Measurements from ENCODE around the gene C2orf68. TPM values are rescaled to one million over a fixed set of nuclear protein-coding genes. Genes with fewer than 3 reads are reported as not detected.

The C2orf68 gene
- total and polyA plus RNA-seq, 3 experiments from 2014 or later = 17.9 to 27.3 (median 26.7) TPM

GRCh38 chr2:85602476-85603234 lies 9.2 kb downstream of the C2orf68 start, which contains the start of gene TMEM150A:
TSS of gene TMEM150A (minus strand) at chr2:85602698. CDS start at chr2:85601948, 750 bp downstream.
- Histone ChIP-seq H3K27me3 (ENCODE audit: insufficient read depth, low read length, poor library complexity, severe bottlenecking) (no peaks in the 10 kb centered on the region), H3K4me1 (ENCODE audit: insufficient read depth, low read length) (peaks cover 24% of the 10 kb centered on the region), H3K9me3 (ENCODE audit: low read length) (no peaks in the 10 kb centered on the region), H3K27ac (ENCODE audit: low read depth, low read length) (peak within 1 kb of the TSS; percentile 43), H3K36me3 (ENCODE audit: insufficient read depth, low read length) (peaks cover 5% of the 10 kb centered on the region), H3K4me3 (ENCODE audit: low read length) (peak within 1 kb of the TSS; percentile 96)
- Mint-ChIP-seq H3K36me3 (peaks cover 0 to 36% (median 2%) of the 10 kb centered on the region in 3 donors), H3K9me3 (no peaks in the 10 kb centered on the region), H3K27me3 (no peaks in the 10 kb centered on the region), H3K4me1 (peaks cover 23 to 65% (median 40%) of the 10 kb centered on the region in 3 donors), H3K4me3 (peak within 1 kb of the TSS; percentile 81 to 93 (median 90)), H3K27ac (peak within 1 kb of the TSS; percentile 58 to 96 (median 86))
- ChIA-PET CTCF (interaction anchor here (0.8 to 1.5 kb wide), 4 partner anchors 10 to 35 kb away, joined by 3 to 5 read pairs (median 4); partner anchors contain the start of gene VAMP8), POLR2A (interaction anchor here (0.6 to 2.4 kb wide), 2 partner anchors 9 to 42 kb away, joined by 5 to 11 read pairs; partner anchors contain the start of gene C2orf68)
- peak; percentile 76 to 89 (median 80) for DNase-seq

GRCh38 chr2:85601771-85602475 lies 9.9 kb downstream of the C2orf68 start:
- peaks cover 0 to 39% (median 2%) of the 10 kb centered on the region in 3 donors for H3K36me3 Mint-ChIP-seq
- Histone ChIP-seq H3K36me3 (ENCODE audit: insufficient read depth, low read length) (peaks cover 8% of the 10 kb centered on the region), H3K4me3 (ENCODE audit: low read length) (peak overlapping the region; percentile 96), H3K9me3 (ENCODE audit: low read length) (no peaks in the 10 kb centered on the region), H3K4me1 (ENCODE audit: insufficient read depth, low read length) (peaks cover 27% of the 10 kb centered on the region), H3K27ac (ENCODE audit: low read depth, low read length) (peak overlapping the region; percentile 43), H3K27me3 (ENCODE audit: insufficient read depth, low read length, poor library complexity, severe bottlenecking) (no peaks in the 10 kb centered on the region)
- peak overlapping the region; percentile 58 to 96 (median 84) for H3K27ac Mint-ChIP-seq
- DNase-seq = peak in 1 of 5 donors; percentile 47
- no peaks in the 10 kb centered on the region for H3K27me3 Mint-ChIP-seq
- peak overlapping the region; percentile 80 to 93 (median 86) for H3K4me3 Mint-ChIP-seq
- H3K4me1 Mint-ChIP-seq = peaks cover 26 to 68% (median 39%) of the 10 kb centered on the region in 3 donors
- POLR2A ChIA-PET = interaction anchor here (0.6 to 2.4 kb wide), 2 partner anchors 10 to 113 kb away, joined by 4 to 11 read pairs; partner anchors contain the start of gene C2orf68
- H3K9me3 Mint-ChIP-seq = no peaks in the 10 kb centered on the region
- CTCF ChIA-PET = interaction anchor here (0.8 to 1.5 kb wide), 3 partner anchors 9 to 24 kb away, joined by 3 to 5 read pairs (median 4); partner anchors contain the start of gene VAMP8

- Mint-ChIP-seq H3K4me3 (peak overlapping the region; percentile 80 to 93 (median 86)), H3K36me3 (peaks cover 0 to 37% (median 2%) of the 10 kb centered on the region in 3 donors), H3K9me3 (no peaks in the 10 kb centered on the region), H3K27me3 (no peaks in the 10 kb centered on the region), H3K27ac (peak overlapping the region; percentile 29 to 94 (median 84)), H3K4me1 (peaks cover 33 to 71% (median 42%) of the 10 kb centered on the region in 3 donors)
- ChIA-PET POLR2A (interaction anchor here (0.6 kb wide), 1 partner anchor 113 kb away, joined by 4 read pairs; no protein-coding TSS in a partner anchor), CTCF (interaction anchor here (1.5 kb wide), 1 partner anchor 9 kb away, joined by 3 read pairs; no protein-coding TSS in a partner anchor)
- Histone ChIP-seq H3K27me3 (ENCODE audit: insufficient read depth, low read length, poor library complexity, severe bottlenecking) (no peaks in the 10 kb centered on the region), H3K4me1 (ENCODE audit: insufficient read depth, low read length) (peaks cover 35% of the 10 kb centered on the region), H3K36me3 (ENCODE audit: insufficient read depth, low read length) (peaks cover 10% of the 10 kb centered on the region), H3K27ac (ENCODE audit: low read depth, low read length) (peak overlapping the region; percentile 43), H3K4me3 (ENCODE audit: low read length) (no peak overlapping the region), H3K9me3 (ENCODE audit: low read length) (no peaks in the 10 kb centered on the region)
- peak in 1 of 5 donors; percentile 42 for DNase-seq
These were observed 10.7 kb downstream of the C2orf68 start for GRCh38 chr2:85600951-85601770.

GRCh38 chr2:85600235-85600575 lies 11.7 kb downstream of the C2orf68 start:
- Mint-ChIP-seq H3K36me3 (peaks cover 0 to 43% (median 2%) of the 10 kb centered on the region in 3 donors), H3K4me3 (peak overlapping the region in 2 of 7 donors; percentile 88 to 89), H3K4me1 (peaks cover 37 to 74% (median 44%) of the 10 kb centered on the region in 3 donors), H3K9me3 (no peaks in the 10 kb centered on the region), H3K27ac (peak overlapping the region in 5 of 8 donors; percentile 17 to 83 (median 55)), H3K27me3 (no peaks in the 10 kb centered on the region)
- POLR2A ChIA-PET = no interaction called here
- H3K9me3 ChIP-seq (ENCODE audit: low read length) = no peaks in the 10 kb centered on the region
- H3K4me3 ChIP-seq (ENCODE audit: low read length) = no peak overlapping the region
- peaks cover 10% of the 10 kb centered on the region for H3K36me3 ChIP-seq (ENCODE audit: insufficient read depth, low read length)
- DNase-seq = no peak
- H3K27ac ChIP-seq (ENCODE audit: low read depth, low read length) = no peak overlapping the region
- H3K27me3 ChIP-seq (ENCODE audit: insufficient read depth, low read length, poor library complexity, severe bottlenecking) = no peaks in the 10 kb centered on the region
- H3K4me1 ChIP-seq (ENCODE audit: insufficient read depth, low read length) = peaks cover 37% of the 10 kb centered on the region
- CTCF ChIA-PET = interaction anchor here (1.6 kb wide), 2 partner anchors 39 to 48 kb away, joined by 3 read pairs; partner anchors contain the start of gene GGCX

GRCh38 chr2:85599468-85600234 lies 12.2 kb downstream of the C2orf68 start:
- H3K4me3 Mint-ChIP-seq = peak overlapping the region in 2 of 7 donors; percentile 36 to 88
- no peaks in the 10 kb centered on the region for H3K9me3 Mint-ChIP-seq
- H3K36me3 Mint-ChIP-seq = peaks cover 0 to 41% (median 2%) of the 10 kb centered on the region in 3 donors
- H3K4me3 ChIP-seq (ENCODE audit: low read length) = no peak overlapping the region
- peak overlapping the region in 3 of 8 donors; percentile 22 to 85 (median 48) for H3K27ac Mint-ChIP-seq
- no peaks in the 10 kb centered on the region for H3K27me3 ChIP-seq (ENCODE audit: insufficient read depth, low read length, poor library complexity, severe bottlenecking)
- ChIA-PET POLR2A (no interaction called here), CTCF (interaction anchor here (1.6 kb wide), 2 partner anchors 38 to 48 kb away, joined by 3 read pairs; partner anchors contain the start of gene GGCX)
- no peaks in the 10 kb centered on the region for H3K27me3 Mint-ChIP-seq
- DNase-seq = no peak
- peaks cover 10% of the 10 kb centered on the region for H3K36me3 ChIP-seq (ENCODE audit: insufficient read depth, low read length)
- peaks cover 40% of the 10 kb centered on the region for H3K4me1 ChIP-seq (ENCODE audit: insufficient read depth, low read length)
- H3K9me3 ChIP-seq (ENCODE audit: low read length) = no peaks in the 10 kb centered on the region
- H3K4me1 Mint-ChIP-seq = peaks cover 38 to 74% (median 44%) of the 10 kb centered on the region in 3 donors
- H3K27ac ChIP-seq (ENCODE audit: low read depth, low read length) = no peak overlapping the region

- H3K4me1 ChIP-seq (ENCODE audit: insufficient read depth, low read length) = peaks cover 37% of the 10 kb centered on the region
- Mint-ChIP-seq H3K9me3 (no peaks in the 10 kb centered on the region), H3K36me3 (peaks cover 0 to 41% (median 2%) of the 10 kb centered on the region in 3 donors), H3K27ac (peak overlapping the region in 4 of 8 donors; percentile 34 to 93 (median 45)), H3K4me3 (peak overlapping the region in 1 of 7 donors; percentile 88), H3K4me1 (peaks cover 41 to 75% (median 48%) of the 10 kb centered on the region in 3 donors), H3K27me3 (no peaks in the 10 kb centered on the region)
- H3K9me3 ChIP-seq (ENCODE audit: low read length) = no peaks in the 10 kb centered on the region
- peaks cover 10% of the 10 kb centered on the region for H3K36me3 ChIP-seq (ENCODE audit: insufficient read depth, low read length)
- H3K27ac ChIP-seq (ENCODE audit: low read depth, low read length) = no peak overlapping the region
- ChIA-PET POLR2A (no interaction called here), CTCF (interaction anchor here (1.6 kb wide), 2 partner anchors 37 to 47 kb away, joined by 3 read pairs; partner anchors contain the start of gene GGCX)
- no peak overlapping the region for H3K4me3 ChIP-seq (ENCODE audit: low read length)
- no peaks in the 10 kb centered on the region for H3K27me3 ChIP-seq (ENCODE audit: insufficient read depth, low read length, poor library complexity, severe bottlenecking)
- DNase-seq = no peak
These were observed 13.1 kb downstream of the C2orf68 start for GRCh38 chr2:85598594-85599340.

Measured in CD8-positive, alpha-beta memory T cell (primary cell).